ENCODE measurements around the gene TSGA10. TPM values are rescaled to one million over a fixed set of nuclear protein-coding genes. Genes with fewer than 3 reads are reported as not detected.
"Not testable (repeated sequence)": the region's sequence is repeated elsewhere in the genome, so short reads cannot be mapped to it uniquely, and the experiment has no call there.

The TSGA10 gene
- 3.3 TPM for polyA plus RNA-seq (2012; ENCODE audit: low read depth, missing spikeins)

DNA sequence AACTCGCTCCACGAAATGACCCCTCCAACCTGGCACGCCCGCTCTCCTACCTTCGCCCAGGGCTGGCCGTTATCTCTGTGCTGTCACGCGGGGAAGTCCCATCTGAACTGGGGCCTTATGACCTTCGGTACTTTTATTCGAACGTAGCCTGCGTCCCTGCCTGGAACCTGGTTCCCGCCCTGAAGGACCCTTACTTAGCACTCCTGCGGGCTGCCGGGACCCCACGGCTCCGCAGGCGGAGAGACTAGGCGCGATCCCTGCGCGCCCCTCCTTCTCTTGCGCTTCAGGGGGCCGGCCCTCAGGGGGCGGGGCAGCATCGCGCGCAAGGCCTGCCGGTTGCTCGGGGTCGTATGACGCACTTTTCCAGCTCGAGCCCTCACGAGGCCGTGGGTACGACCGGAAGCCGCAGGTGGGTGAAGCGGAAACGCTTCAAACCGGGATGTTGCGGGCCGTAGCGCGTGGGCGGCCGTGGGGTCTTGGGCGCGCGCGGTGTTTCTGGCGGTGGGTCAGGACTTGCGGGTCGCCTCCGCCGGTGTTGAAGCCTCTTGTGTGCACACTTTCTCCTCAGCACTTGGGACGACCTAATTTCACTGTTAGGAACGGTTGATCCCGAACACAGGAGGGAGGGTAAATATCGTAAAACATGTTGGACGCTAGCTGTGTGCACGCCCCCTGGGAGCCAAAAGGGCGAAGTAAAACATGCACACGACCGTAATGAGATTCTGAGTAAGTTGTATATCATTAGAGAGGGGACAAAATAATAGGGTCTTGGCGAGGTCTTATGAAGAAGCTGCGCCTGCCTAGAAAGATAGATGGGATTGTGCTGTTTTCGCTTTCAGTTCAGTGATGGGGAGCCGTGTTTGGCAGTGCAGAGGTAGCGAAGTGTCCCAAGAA, at the start of gene TSGA10, which contains the start of gene LIPT1:
Gene TSGA10, minus strand, starts transcription at position 300 of the 894 bp plus-strand sequence. CDS start 45,503 bp downstream, outside the sequence.
Gene LIPT1, plus strand, starts transcription at position 325 of the 894 bp plus-strand sequence. CDS start 6,991 bp downstream, outside the sequence.
- FAIRE-seq (peak; percentile 93), DNase-seq (ENCODE audit: insufficient read length, low spot score) (peak; percentile 88)
- TF ChIP-seq TAF1 (IDR thresholded peaks at IDR 0.05; ENCODE audit: low read depth, low read length): no peak
- peak; percentile 84 for TF ChIP-seq POLR2A (IDR thresholded peaks at IDR 0.05; ENCODE audit: low read depth, low read length)
- TF ChIP-seq SPI1 (IDR thresholded peaks at IDR 0.05; ENCODE audit: low read depth, low read length): no peak
- TF ChIP-seq POU2F2 (IDR thresholded peaks at IDR 0.05; ENCODE audit: low read depth, low read length): peak; percentile 84
- peak; percentile 72; the same call in 1 of the 2 replicates for TF ChIP-seq POLR2AphosphoS5 (IDR thresholded peaks at IDR 0.05; ENCODE audit: low read depth, low read length)
- no peak for TF ChIP-seq PAX5 (IDR thresholded peaks at IDR 0.05; ENCODE audit: insufficient read depth, low read length, severe bottlenecking)

GRCh38 chr2:99201959-99202678, 47.4 kb upstream of the TSGA10 start:
- TF ChIP-seq POLR2A (IDR thresholded peaks at IDR 0.05; ENCODE audit: low read depth, low read length) (no peak), PAX5 (IDR thresholded peaks at IDR 0.05; ENCODE audit: insufficient read depth, low read length, severe bottlenecking) (no peak), POLR2AphosphoS5 (IDR thresholded peaks at IDR 0.05; ENCODE audit: low read depth, low read length) (no peak), SPI1 (IDR thresholded peaks at IDR 0.05; ENCODE audit: low read depth, low read length) (no peak)
- DNase-seq (ENCODE audit: insufficient read length, low spot score) (no peak), FAIRE-seq (no peak)

DNA sequence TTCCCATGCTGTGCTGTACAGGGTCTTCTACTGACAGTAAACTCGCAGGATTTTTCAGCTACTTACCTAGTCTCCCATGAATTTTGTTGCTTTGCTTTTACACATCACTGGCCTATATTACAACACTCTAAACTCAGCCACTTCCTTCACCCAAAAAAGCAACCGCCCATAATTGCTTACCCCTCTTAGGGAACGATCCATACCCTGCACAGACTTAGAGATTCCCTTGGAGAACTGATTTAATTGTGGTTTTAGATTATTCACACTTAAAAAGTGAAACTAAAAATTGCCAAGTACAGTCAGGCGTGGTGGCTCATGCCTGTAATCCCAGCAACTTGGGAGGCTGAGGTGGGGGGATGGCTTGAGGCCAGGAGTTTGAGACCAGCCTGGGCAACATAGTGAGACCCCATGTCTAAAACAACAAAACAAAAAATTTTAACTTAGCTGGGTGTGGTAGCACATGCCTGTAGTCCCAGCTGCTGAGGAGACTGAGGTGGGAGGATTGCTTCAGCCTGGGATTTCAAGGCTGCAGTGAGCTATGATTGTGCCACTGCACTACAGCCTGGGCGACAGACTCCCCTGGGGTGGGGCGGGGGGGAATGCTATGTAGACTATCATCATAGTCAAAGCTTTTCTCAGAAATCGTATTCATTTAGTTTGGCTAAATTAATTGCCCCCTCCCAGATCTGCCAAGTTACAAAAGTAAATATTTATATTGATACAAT, 45.5 kb upstream of the TSGA10 start:
- no peak for DNase-seq (ENCODE audit: insufficient read length, low spot score)
- TF ChIP-seq TAF1 (IDR thresholded peaks at IDR 0.05; ENCODE audit: low read depth, low read length): no peak

GRCh38 chr2:99198103-99198841, 43.5 kb upstream of the TSGA10 start:
- FAIRE-seq (no peak), DNase-seq (ENCODE audit: insufficient read length, low spot score) (no peak)
- TF ChIP-seq POLR2A (IDR thresholded peaks at IDR 0.05; ENCODE audit: low read depth, low read length): no peak
- no peak for TF ChIP-seq TAF1 (IDR thresholded peaks at IDR 0.05; ENCODE audit: low read depth, low read length)
- no peak for TF ChIP-seq POLR2AphosphoS5 (IDR thresholded peaks at IDR 0.05; ENCODE audit: low read depth, low read length)
- no peak for TF ChIP-seq SPI1 (IDR thresholded peaks at IDR 0.05; ENCODE audit: low read depth, low read length)
- no peak for TF ChIP-seq PAX5 (IDR thresholded peaks at IDR 0.05; ENCODE audit: insufficient read depth, low read length, severe bottlenecking)

More for the DNA sequence above, 45.5 kb upstream of the TSGA10 start:
- FAIRE-seq: no peak

GRCh38 chr2:99192364-99192763, 37.6 kb upstream of the TSGA10 start:
- DNase-seq (ENCODE audit: insufficient read length, low spot score); FAIRE-seq: not testable (repeated sequence)

DNA sequence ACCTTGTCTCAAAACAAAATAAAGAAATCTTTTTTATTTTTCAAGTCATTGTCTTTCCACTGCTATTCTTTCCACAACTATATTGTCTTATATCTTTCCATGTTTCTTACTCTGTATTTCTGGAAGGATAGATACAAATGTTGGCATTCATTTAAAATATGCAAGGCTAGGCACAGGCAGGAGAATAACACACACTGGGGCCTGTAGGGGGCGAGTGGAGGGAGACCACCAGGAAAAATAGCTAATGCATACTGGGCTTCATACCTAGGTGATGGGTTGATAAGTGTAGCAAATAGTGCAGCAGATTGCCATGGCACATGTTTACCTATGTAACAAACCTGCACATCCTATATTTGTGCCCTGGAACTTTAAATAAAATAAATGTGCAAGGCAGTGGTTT, 35.8 kb upstream of the TSGA10 start:
- TF ChIP-seq POLR2AphosphoS5 (IDR thresholded peaks at IDR 0.05; ENCODE audit: low read depth, low read length) (no peak), POU2F2 (IDR thresholded peaks at IDR 0.05; ENCODE audit: low read depth, low read length) (no peak), TAF1 (IDR thresholded peaks at IDR 0.05; ENCODE audit: low read depth, low read length) (no peak), POLR2A (IDR thresholded peaks at IDR 0.05; ENCODE audit: low read depth, low read length) (no peak), SPI1 (IDR thresholded peaks at IDR 0.05; ENCODE audit: low read depth, low read length) (no peak), PAX5 (IDR thresholded peaks at IDR 0.05; ENCODE audit: insufficient read depth, low read length, severe bottlenecking) (no peak)
- FAIRE-seq (no peak), DNase-seq (ENCODE audit: insufficient read length, low spot score) (no peak)

DNA sequence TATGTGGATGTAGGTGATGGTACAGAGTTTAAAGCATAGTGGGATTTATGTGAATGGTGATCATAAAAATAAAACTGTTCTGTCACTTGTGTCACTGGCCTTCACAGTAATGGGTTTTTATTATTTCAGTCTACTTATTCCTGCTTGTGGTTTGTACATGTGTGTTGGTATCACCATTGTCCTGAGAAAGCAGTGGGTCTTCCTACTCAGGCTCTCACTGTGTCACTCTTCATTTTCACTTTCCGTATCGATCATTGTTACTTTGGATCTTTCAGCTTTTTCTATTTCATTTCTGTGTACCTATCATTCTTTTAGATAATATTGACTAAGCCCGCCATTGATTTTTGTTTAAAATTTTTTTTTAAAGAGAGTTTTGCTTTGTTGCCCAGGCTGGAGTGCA, 33.6 kb upstream of the TSGA10 start:
- FAIRE-seq: no peak
- TF ChIP-seq POLR2A (IDR thresholded peaks at IDR 0.05; ENCODE audit: low read depth, low read length) (no peak), TAF1 (IDR thresholded peaks at IDR 0.05; ENCODE audit: low read depth, low read length) (no peak), PAX5 (IDR thresholded peaks at IDR 0.05; ENCODE audit: insufficient read depth, low read length, severe bottlenecking) (no peak)
- DNase-seq (ENCODE audit: insufficient read length, low spot score): no peak

DNA sequence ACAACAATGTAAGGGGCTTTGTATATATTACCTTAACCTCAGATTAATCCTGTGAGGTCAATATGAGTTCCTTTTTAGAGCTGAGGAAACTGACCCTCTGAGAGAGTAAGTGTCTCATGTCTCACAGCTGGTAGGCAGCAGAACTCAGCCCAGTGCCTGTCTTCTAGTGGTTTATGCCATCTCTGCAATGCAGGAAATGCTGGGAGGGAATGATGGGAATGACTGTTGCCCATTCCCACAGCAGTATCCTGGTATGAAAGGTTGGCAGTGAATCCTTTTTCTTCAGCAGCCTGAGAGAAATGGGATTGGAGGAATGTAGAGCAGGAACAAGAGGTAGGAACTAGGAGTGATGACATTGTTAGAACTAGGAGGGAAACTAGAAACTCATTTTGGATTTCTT, 32.3 kb upstream of the TSGA10 start:
- TF ChIP-seq POU2F2 (IDR thresholded peaks at IDR 0.05; ENCODE audit: low read depth, low read length): no peak
- no peak for TF ChIP-seq TAF1 (IDR thresholded peaks at IDR 0.05; ENCODE audit: low read depth, low read length)
- no peak for TF ChIP-seq PAX5 (IDR thresholded peaks at IDR 0.05; ENCODE audit: insufficient read depth, low read length, severe bottlenecking)
- no peak for TF ChIP-seq POLR2AphosphoS5 (IDR thresholded peaks at IDR 0.05; ENCODE audit: low read depth, low read length)
- no peak for TF ChIP-seq POLR2A (IDR thresholded peaks at IDR 0.05; ENCODE audit: low read depth, low read length)
- TF ChIP-seq SPI1 (IDR thresholded peaks at IDR 0.05; ENCODE audit: low read depth, low read length): no peak
- FAIRE-seq: no peak
- DNase-seq (ENCODE audit: insufficient read length, low spot score): no peak

DNA sequence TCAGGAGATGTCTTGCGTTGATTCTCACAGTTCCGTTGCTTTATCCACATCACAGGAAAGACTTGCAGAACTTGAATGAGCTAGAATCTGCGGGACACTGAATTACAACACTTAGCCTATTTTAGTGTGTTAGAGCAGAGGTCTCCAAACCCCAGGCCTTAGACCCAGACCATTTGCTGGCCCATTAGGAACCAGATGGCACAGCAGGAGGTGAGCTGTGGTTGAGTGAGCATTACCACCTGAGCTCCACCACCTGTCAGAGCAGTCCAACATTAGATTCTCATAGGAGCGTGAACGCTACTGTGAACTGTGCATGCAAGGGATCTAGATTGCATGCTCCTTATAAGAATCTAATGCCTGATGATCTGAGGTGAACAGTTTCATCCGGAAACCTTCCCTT, 30.1 kb upstream of the TSGA10 start:
- no peak for TF ChIP-seq POLR2AphosphoS5 (IDR thresholded peaks at IDR 0.05; ENCODE audit: low read depth, low read length)
- no peak for TF ChIP-seq PAX5 (IDR thresholded peaks at IDR 0.05; ENCODE audit: insufficient read depth, low read length, severe bottlenecking)
- no peak for TF ChIP-seq TAF1 (IDR thresholded peaks at IDR 0.05; ENCODE audit: low read depth, low read length)
- TF ChIP-seq SPI1 (IDR thresholded peaks at IDR 0.05; ENCODE audit: low read depth, low read length): no peak
- TF ChIP-seq POLR2A (IDR thresholded peaks at IDR 0.05; ENCODE audit: low read depth, low read length): no peak
- TF ChIP-seq POU2F2 (IDR thresholded peaks at IDR 0.05; ENCODE audit: low read depth, low read length): no peak
- FAIRE-seq: no peak
- no peak for DNase-seq (ENCODE audit: insufficient read length, low spot score)

Measured in GM12891 (cell line).